HCT116 (cell line): ENCODE measurements around the gene BTBD9.

Experiments used
- CTCF ChIP-seq, 3 experiments: fragments of 200-600 bp in 1 of 3; sonication (generic) in 1 of 3; IDR thresholded peaks in 2 of 3; conservative IDR thresholded peaks in 1 of 3; 2 replicates each; pipeline ENCODE4 v1.5.1; 2012 to 2017; ENCODE audit warnings: low read depth in 2 of 3, low read length in 2 of 3, antibody characterized with exemption in 1 of 3, borderline replicate concordance in 1 of 3, control low read depth in 1 of 3, mild to moderate bottlenecking in 1 of 3, mixed read lengths in 1 of 3, mixed run types in 1 of 3, moderate library complexity in 1 of 3; ENCODE audit not compliant: insufficient read depth in 1 of 3
- EZH2 ChIP-seq: fragments of 200-600 bp; sonication (generic); IDR thresholded peaks from 2 replicates; pipeline ENCODE4 v1.6.1; 2017; ENCODE audit warnings: antibody characterized with exemption, mixed run types
- FOSL1 ChIP-seq: IDR thresholded peaks from 2 replicates; pipeline ENCODE4 v1.6.1; 2012; ENCODE audit warnings: low read depth
- POLR2A ChIP-seq: IDR thresholded peaks from 2 replicates; pipeline ENCODE4 v1.7.0; 2011; ENCODE audit warnings: borderline replicate concordance; ENCODE audit not compliant: insufficient read depth, insufficient read length; ENCODE audit errors: extremely low read depth
- ZNF274 ChIP-seq: fragments of 200-500 bp; sonication (Bioruptor generic); IDR thresholded peaks from 2 replicates; pipeline ENCODE4 v1.6.1; 2014; ENCODE audit warnings: mild to moderate bottlenecking, low read depth, low read length, inconsistent platforms

GRCh38 chr6:38259736-38260135, 380.0 kb downstream of the BTBD9 start:
- no peak for TF ChIP-seq CTCF (IDR thresholded peaks at IDR 0.05 in 2 of 3, conservative IDR thresholded peaks at IDR 0.05 in 1 of 3; ENCODE audit: borderline replicate concordance in 1 of 3, insufficient read depth in 1 of 3, low read depth in 2 of 3, low read length in 2 of 3)
- TF ChIP-seq POLR2A, result no peak
- no peak for TF ChIP-seq EZH2
- peak; percentile 74 for TF ChIP-seq FOSL1
- TF ChIP-seq ZNF274, result no peak
